IPS-18c (cell line): ENCODE results near the gene MCF2L.

Experiments used
- H3K4me3 ChIP-seq: 2 replicates; pipeline ENCODE4 v1.7.0; 2013; ENCODE audit warnings: low read depth, mild to moderate bottlenecking, low read length, moderate library complexity; ENCODE audit not compliant: insufficient read depth
- H3K9me3 ChIP-seq: one replicate; pipeline ENCODE4 v1.6.1; 2013; ENCODE audit warnings: mild to moderate bottlenecking, low read length, moderate library complexity; ENCODE audit not compliant: control insufficient read depth, insufficient read depth

MCF2L gene

DNA sequence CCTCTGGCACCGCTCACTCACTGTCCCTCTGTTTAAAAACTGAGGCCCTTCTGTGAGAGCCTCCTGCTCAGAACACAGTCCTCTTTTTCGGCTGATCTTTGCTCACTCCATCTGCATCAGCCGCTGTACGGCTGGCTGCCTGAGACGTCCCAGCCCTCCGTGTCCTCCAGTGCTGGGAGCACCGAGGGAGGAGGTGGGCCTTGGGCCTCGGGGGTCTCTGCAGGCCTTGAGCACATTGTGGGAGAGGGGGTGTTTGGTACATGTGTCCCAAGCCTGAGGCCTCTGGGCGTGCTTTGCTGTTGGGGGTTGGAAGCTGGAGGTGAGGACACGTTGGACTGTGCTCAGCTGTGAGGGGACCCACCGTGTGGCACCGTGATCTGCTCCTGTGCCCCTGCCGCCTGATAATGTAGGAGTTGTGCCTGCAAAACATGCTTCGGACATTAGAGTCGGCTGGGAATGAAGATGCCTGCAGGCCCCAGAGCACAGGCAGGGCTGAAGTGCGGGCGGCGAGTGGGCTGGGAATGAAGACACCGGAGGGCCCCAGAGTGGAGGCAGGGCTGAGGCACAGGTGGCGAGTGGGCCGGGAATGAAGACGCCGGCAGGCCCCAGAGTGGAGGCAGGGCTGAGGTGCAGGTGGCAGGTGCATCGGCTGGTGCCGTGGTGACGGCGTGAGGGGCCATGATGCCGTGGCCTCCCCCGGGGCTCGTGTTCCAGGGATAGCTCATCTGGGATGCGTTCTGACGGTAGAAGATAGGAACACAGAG, 30.6 kb downstream of the MCF2L start:
- Histone ChIP-seq H3K9me3 (no peaks in the 10 kb centered on the region), H3K4me3 (no peak overlapping the region)

DNA sequence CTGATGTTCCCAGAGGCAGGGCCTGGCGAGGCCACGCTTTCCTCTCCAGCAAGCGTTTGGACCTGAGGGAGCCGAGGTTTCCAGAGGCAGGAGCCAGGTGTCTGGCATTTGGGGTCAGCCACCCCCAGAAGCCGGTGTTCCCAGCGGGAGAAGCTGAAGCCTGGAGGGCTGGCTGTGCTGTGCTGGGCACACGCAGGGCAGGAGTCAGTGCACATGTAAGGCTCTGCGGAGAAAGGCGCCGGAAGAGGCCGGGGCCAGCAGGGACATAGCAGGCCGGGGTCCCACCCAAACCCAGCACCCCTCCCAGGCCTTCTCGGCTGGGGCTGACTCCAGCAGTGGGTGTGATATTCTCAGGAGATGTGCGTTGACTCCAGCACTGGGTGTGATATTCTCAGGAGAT, 31.6 kb downstream of the MCF2L start:
- no peaks in the 10 kb centered on the region for H3K9me3 ChIP-seq
- H3K4me3 ChIP-seq: no peak overlapping the region

DNA sequence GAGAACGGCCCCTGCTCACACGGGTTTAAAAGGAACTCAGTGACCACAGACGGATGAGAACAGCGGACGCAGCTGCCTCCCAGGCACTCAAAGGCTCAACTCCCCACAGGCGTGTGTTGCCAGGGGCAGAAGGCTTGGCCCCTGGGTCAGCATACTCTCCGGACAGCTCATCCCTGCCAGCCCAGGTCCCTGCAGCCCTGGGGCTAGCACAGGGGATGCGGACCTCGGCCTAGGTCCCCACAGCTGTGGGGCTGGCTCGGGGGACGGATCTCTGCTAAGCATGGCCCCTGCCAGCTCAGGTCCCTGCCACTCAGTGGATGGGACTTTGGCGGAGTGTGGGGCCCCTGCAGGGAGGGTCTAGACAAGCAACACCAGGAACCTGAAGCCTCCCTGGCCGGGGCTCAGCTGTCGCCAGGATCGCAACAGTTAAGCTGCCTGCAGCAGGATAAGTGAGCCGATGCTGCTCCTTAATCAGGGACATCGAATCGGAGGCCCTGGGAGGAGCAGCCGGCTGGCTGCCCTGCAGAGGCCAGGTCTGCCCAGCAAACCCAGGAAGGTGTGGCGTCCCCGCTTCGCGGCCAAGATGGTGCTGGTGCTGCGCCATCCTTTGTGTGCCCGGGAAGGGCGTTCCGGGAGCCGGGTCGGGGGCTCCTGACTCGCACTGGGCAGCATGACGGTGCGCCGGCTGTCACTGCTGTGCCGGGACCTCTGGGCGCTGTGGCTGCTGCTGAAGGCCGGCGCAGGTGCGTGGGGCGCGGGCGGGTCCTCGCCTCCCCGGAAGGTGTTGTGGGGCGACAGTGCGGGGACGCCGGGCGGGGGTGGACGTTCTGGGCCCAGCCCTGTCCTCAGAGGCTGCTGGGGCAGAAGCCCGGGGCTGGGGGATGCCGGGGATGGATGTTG, 32.5 kb downstream of the MCF2L start:
- Histone ChIP-seq H3K9me3 (no peaks in the 10 kb centered on the region), H3K4me3 (no peak overlapping the region)

DNA sequence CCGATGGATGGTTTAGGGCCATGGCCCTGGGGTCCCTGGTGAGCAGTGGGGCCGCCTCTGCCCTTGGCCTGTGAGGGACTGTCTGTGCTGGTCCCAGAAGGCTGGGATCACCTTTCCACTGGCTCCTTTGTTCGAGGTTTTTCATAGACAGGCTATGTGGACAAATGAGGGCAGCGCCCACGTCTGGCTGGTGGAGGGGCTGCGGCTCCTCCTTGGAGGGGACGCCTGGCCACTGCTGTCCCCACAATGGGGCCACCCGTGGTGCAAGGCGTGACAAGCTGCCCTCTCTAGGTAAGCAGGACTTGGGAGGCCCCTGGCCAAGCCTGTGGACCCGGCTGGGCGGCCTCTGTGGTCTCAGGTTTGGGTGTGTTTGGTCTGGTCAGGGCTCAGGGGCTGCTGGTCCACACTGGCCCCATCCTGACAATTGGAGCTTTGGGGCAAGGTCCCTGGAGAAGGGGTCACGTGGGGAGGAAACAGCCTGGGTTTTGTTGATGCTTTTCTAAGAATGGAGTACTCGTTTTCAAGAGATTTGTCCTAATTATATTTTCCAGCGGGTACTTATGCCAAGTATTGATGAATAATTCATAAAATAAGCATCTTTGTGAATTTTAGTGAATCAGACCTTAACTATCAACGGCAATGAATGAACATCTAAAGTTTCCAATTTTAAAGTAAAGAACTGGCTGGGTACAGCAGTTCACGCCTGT, 33.3 kb downstream of the MCF2L start:
- H3K4me3 ChIP-seq: no peak overlapping the region
- no peaks in the 10 kb centered on the region for H3K9me3 ChIP-seq

DNA sequence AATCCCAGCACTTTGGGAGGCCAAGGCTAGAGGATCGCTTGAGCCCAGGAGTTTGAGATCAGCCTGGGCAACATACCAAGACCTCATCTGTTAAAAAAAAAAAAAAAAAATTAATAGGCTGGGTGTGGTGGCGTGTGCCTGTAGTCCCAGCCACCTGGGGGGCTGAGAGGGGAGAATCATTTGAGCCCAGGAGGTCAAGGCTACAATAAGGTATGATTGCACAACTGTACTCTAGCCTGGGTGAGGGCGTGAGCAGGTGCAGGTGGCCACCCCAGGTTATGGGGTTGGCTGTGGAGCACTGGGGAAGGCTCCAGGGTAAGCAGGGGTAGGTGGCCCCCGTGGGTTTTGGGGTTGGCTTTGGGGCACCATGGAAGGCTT, 33.9 kb downstream of the MCF2L start:
- Histone ChIP-seq H3K9me3 (no peaks in the 10 kb centered on the region), H3K4me3 (no peak overlapping the region)

DNA sequence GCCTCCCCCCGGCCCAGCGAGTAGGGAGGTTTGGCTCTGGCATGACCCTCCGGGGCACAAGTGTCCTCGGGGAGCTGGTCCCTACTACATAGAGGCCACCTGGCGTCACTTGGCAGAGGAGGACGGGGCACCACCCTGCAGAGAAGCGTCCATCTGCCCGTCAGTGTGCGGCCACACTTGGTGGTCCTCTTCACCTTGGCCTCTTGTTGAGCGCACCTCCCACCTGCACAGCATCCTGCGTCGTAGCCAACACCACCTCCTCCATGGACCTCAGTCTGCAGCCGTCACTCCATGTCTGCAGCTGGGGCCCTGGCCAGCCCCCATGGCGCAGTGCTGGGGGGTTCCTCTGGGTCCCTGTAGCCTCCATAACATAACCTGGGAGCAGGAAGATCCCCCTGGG, 35.1 kb downstream of the MCF2L start:
- H3K4me3 ChIP-seq: no peak overlapping the region
- H3K9me3 ChIP-seq: no peaks in the 10 kb centered on the region

DNA sequence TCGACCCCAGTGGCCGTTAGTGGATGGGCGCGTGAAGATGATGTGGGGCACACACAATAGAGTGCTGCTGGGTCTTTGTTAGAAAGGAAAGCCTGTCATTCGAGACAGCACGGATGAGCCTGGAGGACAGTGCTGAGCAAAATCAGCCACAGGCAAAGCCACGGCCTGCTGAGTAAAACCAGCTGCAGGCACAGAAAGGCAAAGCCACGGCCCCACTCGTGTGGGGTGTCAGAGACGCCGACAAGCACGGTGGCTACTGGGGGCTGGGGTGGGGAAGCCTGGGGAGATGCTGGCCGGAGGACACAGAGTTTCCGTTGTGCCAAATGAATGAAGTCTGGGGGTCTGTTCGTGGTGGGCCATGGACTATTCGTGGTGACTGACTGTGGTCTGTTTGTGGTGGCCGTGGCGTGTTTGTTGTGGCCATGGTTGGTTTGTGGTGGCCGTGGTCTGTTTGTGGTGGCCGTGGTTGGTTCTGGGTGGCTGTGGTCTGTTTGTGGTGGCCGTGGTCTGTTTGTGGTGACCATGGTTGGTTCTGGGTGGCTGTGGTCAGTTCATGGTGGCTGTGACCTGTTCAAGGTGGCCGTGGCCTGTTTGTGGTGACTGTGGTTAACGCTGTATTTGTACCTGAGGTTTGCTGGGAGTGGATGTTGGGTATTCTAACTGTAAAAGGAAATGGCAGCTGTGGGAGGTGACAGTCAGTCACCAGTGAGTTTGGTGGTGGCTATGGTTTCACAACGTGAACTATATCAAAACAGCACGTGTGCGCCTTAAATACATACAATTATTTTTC, 36.3 kb downstream of the MCF2L start:
- no peak overlapping the region for H3K4me3 ChIP-seq
- no peaks in the 10 kb centered on the region for H3K9me3 ChIP-seq

DNA sequence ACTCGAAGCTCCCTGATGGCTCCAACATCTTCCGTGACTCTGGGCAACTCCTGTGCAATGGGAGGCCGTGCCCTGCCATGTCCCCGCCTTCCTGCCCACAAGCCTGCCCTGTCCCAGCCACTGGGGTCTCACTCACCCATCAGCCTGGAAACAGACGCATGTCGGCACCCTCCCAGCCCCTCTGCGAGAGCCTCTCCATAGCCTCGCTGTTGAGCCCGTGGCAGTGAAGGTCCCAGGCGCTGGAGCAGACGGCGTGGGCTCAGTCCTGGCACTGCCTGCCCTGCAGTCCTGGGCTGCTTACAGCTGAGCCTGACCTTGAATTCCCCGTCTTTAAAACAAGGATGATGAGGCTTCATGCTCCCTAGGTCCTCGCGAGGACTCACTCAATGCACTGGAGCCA, 37.0 kb downstream of the MCF2L start:
- no peak overlapping the region for H3K4me3 ChIP-seq
- H3K9me3 ChIP-seq: no peaks in the 10 kb centered on the region

DNA sequence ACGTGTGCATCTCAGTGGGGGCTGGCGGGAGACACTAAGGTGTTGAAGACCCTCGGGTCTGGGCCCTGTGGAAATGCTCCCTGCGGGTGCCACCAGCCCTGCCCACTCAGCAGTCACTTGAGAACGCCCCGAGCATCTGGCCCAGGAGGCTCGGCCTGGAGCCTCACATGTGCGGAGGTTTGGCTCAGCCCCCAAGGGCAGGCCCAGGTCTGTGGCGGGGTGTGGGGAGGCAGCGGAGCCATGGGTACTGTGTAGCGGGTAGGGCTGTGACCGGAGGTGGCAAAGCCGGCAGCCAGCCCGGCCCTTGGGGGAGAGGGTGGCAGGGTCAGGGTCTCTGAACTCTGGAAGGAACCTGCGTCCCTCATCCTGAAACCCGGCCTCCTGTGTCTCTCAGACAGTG, 37.6 kb downstream of the MCF2L start:
- H3K9me3 ChIP-seq: no peaks in the 10 kb centered on the region
- H3K4me3 ChIP-seq: no peak overlapping the region

DNA sequence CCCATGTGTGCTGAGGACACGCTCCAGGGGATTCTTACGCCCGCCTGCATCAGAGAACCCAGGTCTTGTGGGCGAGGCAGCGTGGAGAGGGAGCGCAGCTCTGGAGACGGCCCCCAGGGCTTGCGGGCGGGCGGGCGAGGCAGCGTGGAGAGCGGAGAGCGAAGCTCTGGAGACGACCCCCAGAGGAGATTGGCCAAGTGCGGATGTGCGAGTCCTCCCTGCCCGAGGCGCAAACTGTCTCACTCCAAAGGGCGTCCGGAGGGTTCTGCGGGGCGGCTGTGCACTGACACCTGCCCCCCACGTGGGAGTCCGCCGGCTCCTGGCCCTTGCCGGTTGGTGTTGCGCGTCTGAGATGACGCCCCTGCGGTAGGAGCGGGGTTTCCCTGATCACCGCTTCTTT, 39.8 kb downstream of the MCF2L start:
- Histone ChIP-seq H3K4me3 (no peak overlapping the region), H3K9me3 (no peaks in the 10 kb centered on the region)

DNA sequence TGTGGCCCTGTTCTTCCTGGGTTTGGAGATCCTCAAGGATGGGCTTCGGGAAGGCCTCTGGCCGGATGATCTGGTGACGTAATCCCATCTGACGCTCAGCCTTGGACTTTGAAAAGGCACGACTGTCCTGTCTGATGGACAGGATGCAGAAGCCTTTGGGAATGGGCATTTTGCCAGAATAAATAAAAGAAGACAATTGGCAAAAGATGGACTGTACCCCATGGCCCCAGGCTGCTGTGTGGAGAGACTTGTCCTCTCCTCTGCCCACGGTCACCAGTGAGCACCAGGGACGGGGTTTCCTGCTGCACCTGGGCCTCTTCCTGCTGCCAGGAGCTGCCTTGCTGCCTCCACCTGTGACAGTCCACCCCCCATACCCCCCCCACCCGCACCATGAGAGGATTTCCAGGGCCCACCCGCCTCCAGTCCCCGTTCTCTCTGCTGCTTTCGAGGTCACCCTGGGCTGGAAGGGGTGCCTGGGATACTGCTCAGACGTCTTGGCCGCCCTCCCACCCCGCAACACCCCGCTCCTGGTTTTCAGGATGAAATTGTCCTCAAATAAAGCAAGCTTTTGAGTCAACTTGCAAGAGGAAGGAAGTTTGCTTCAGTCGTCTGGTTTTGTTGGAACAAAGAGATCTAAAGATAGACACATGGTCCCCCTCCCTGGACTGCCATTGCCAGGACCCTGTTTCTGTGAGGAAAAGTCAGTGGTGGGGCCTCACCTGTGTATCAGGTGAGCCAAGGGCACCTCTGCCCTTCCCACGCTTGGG, 40.9 kb downstream of the MCF2L start:
- no peaks in the 10 kb centered on the region for H3K9me3 ChIP-seq
- H3K4me3 ChIP-seq: no peak overlapping the region

DNA sequence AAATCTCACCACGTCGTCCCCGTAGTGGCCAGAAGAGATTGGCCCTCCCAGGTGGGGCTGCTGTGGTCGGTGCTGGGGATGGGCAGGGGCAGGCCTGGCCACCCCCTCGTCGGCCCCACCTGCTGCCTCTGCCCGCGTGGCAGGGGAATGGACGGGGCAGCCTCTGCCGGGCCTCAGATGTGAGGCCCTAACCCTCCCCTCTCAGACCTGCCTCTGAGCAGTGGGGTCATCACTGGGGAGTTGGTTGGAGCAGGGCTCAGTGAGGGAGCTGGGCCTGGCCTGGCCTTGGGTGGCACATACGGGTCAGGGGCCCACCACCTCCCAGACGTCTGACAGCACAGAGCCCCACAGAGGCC, 41.5 kb downstream of the MCF2L start:
- H3K4me3 ChIP-seq: no peak overlapping the region
- no peaks in the 10 kb centered on the region for H3K9me3 ChIP-seq

DNA sequence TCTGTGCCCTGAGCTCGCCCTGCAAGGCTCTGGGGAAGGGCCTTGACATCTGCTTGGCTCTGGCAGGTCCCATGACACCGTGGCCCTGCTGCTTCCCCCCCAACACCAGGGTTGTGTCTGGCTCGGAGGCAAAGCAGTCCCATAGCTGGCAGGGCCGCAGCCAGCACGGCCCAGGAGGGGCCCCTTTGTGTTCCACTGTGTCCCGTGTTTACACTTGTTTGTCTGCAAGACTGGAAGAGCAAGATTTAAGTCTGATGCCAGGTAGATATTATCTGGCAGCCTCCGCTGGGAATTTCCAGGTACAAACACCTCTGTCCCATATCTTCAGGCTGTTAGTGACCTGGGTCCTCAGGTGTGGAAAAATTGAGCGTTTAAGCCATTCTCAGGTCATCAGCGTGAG, 44.3 kb downstream of the MCF2L start:
- H3K4me3 ChIP-seq: no peak overlapping the region
- H3K9me3 ChIP-seq: no peaks in the 10 kb centered on the region

DNA sequence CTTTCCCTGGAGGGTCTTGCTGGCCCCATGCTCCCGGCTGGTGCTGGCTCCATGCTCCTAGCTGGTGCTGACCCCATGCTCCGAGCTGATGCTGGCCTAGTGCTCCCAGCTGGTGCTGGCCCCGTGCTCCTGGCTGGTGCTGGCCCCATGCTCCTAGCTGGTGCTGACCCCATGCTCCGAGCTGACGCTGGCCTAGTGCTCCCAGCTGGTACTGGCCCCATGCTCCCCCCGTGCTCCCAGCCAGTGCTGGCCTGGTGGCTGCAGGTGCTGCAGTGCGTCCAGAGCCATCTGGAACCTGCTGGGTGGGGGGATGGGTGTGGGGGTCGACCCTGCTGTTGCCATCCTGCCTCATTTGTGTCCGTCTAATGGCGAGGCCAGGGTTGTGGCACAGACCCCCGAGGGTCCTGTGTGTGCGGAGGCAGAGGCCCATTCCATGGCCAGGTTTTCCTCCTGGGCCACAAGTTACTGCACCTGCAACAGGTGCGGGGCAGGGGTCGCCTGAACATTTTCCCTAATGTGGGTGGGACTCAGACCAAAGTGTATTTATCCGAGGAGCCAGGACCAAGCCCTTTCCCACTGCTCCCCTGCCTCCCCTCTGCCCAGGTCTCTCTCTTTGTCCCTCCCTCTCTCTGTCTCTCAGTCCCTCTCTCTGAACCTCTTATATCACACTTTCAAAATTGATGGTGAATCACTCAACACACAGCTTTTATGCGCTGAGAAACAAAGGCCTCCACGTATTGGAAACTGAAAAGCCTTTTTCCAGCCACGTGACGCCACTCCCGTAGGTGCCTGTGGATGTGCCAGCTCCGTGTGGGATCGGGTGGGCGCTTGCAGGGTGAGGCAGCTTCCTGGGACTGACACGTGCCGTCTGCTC, 45.1 kb downstream of the MCF2L start:
- H3K4me3 ChIP-seq: no peak overlapping the region
- no peaks in the 10 kb centered on the region for H3K9me3 ChIP-seq

DNA sequence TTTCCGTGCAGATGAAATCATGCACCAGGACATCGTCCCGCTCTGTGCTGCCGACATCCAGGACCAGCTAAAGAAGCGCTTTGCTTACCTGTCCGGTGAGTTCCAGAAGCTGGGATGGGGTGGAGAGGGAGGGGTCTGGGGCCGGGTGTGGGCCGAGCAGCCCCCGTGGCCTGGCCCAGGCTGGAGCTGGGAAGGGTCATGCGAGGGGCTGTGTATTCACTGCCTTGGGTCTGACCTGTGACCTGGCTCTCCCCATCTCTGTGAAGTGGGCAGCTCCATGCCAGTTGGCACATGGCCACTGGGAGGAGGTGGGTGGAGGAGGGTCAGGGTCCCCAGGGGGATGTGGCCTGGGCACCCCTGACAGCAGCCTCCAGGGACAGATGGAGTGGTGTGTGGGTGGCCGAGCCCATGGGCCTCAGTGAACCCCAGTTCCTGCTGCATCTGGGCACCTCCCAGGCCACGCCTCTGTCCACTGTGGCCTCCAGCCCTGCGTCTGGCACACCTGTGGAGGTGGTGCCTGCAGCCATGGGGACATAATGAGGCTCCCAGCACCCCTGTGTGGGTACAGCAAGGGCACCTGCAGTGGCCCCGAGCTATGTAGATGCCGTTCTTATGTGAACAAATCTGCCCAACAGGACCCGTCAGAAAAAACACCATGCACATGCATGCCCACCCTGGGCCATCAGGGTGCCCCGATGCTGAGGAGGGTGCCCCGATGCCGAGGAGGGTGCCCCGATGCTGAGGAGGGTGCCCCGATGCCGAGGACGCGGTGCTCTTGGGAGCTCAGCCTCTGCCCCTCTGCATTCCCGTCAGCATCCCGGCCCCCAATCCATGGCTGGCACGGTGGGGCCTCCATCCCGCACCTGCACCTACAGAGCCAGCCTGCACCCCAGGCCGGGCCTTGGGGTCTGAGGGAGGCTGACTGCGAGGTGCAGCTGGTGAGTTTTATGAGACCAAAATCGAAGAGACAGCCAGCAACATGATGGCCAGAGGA, 46.0 kb downstream of the MCF2L start:
- no peak overlapping the region for H3K4me3 ChIP-seq

More for the DNA sequence above, 46.0 kb downstream of the MCF2L start:
- H3K9me3 ChIP-seq: no peaks in the 10 kb centered on the region
